GM15510 (cell line): Measurements from ENCODE around the gene RGPD3.
"Not testable (repeated sequence)": the region's sequence is repeated elsewhere in the genome, so short reads cannot be mapped to it uniquely, and the experiment has no call there.

Experiments
- POLR2A ChIP-seq: IDR thresholded peaks from 3 replicates; pipeline ENCODE4 v1.6.1; 2011; ENCODE audit warnings: borderline replicate concordance; ENCODE audit not compliant: insufficient read length; ENCODE audit errors: extremely low read depth

RGPD3 gene

GRCh38 chr2:106468107-106468506 lies at the start of gene RGPD3:
Gene RGPD3, minus strand, starts transcription at chr2:106468413. Its CDS starts 125 bp downstream, at chr2:106468288.
- not testable (repeated sequence) for TF ChIP-seq POLR2A

- TF ChIP-seq POLR2A = no peak
These were observed 49.1 kb upstream of the RGPD3 start for GRCh38 chr2:106517329-106517728.

GRCh38 chr2:106516864-106517263 lies 48.7 kb upstream of the RGPD3 start:
- TF ChIP-seq POLR2A = no peak

GRCh38 chr2:106516436-106516835 lies 48.2 kb upstream of the RGPD3 start:
- TF ChIP-seq POLR2A = no peak

- TF ChIP-seq POLR2A = not testable (repeated sequence)
These were observed 18.6 kb upstream of the RGPD3 start, which contains the start of gene CD8B2 for GRCh38 chr2:106486551-106487385. Gene CD8B2, plus strand, starts transcription at chr2:106487364. Its CDS starts 63 bp downstream, at chr2:106487427.

GRCh38 chr2:106366204-106366885 lies 101.9 kb downstream of the RGPD3 start:
- no peak for TF ChIP-seq POLR2A

- TF ChIP-seq POLR2A = no peak
These were observed 104.4 kb downstream of the RGPD3 start for GRCh38 chr2:106363791-106364190.

GRCh38 chr2:106362789-106363188 lies 105.4 kb downstream of the RGPD3 start:
- no peak for TF ChIP-seq POLR2A

- TF ChIP-seq POLR2A = no peak
These were observed 108.7 kb downstream of the RGPD3 start for GRCh38 chr2:106359512-106359911.

- TF ChIP-seq POLR2A = no peak
These were observed 109.7 kb downstream of the RGPD3 start for GRCh38 chr2:106358521-106358920.

- TF ChIP-seq POLR2A = no peak
These were observed 110.1 kb downstream of the RGPD3 start for GRCh38 chr2:106358081-106358480.

GRCh38 chr2:106356291-106356690 lies 111.9 kb downstream of the RGPD3 start:
- TF ChIP-seq POLR2A = no peak

GRCh38 chr2:106353676-106354075 lies 114.5 kb downstream of the RGPD3 start:
- no peak for TF ChIP-seq POLR2A

- no peak for TF ChIP-seq POLR2A
These were observed 117.2 kb downstream of the RGPD3 start for GRCh38 chr2:106350980-106351379.

- no peak for TF ChIP-seq POLR2A
These were observed 123.9 kb downstream of the RGPD3 start for GRCh38 chr2:106344302-106344701.

- no peak for TF ChIP-seq POLR2A
These were observed 124.9 kb downstream of the RGPD3 start for GRCh38 chr2:106343274-106343673.
